ENCODE results near the gene B4GALT5. TPM values are rescaled to one million over a fixed set of nuclear protein-coding genes. Genes with fewer than 3 reads are reported as not detected.

The B4GALT5 gene
- total and polyA plus RNA-seq, 7 donors, result 32.0 to 284 (median 75.3) TPM

- ATAC-seq, result peak in 2 of 4 donors; percentile 65 to 70
- DNase-seq, result no peak
- no peak for TF ChIP-seq CTCF (IDR thresholded peaks at IDR 0.05)
- Histone ChIP-seq H3K4me3 (peak overlapping the region; percentile 37), H3K4me1 (peaks cover 79% of the 10 kb centered on the region), H3K36me3 (ENCODE audit: insufficient read depth in 1 of 2, low read depth in 1 of 2) (peaks cover 0 to 6% of the 10 kb centered on the region in 2 donors), H3K27me3 (ENCODE audit: insufficient read depth in 3 of 3, low read length in 2 of 3) (no peaks in the 10 kb centered on the region), H3K9me3 (no peaks in the 10 kb centered on the region), H3K27ac (peak overlapping the region; percentile 69)
- intact Hi-C loops (cut with DNase I), result no loop called here
- 4 to 22% (median 4%) methylated on average over 2 of the region's 2 CpGs for WGBS, 3 donors
Observed at GRCh38 chr20:49685809-49686208, 27.9 kb downstream of the B4GALT5 start.

- intact Hi-C loops (cut with DNase I), result no loop called here
- DNase-seq (no peak), ATAC-seq (peak; percentile 53 to 73 (median 62))
- H3K27ac ChIP-seq, result peak overlapping the region; percentile 69
- H3K4me3 ChIP-seq, result peak overlapping the region; percentile 37
- peaks cover 80% of the 10 kb centered on the region for H3K4me1 ChIP-seq
- H3K9me3 ChIP-seq, result no peaks in the 10 kb centered on the region
- 11 to 22% (median 17%) methylated on average over 4 of the region's 4 CpGs for WGBS, 3 donors
- no peaks in the 10 kb centered on the region for H3K27me3 ChIP-seq (ENCODE audit: insufficient read depth in 3 of 3, low read length in 2 of 3)
- H3K36me3 ChIP-seq (ENCODE audit: insufficient read depth in 1 of 2, low read depth in 1 of 2), result peaks cover 0 to 6% of the 10 kb centered on the region in 2 donors
- no peak for TF ChIP-seq CTCF (IDR thresholded peaks at IDR 0.05)
Observed at GRCh38 chr20:49685161-49685601, 28.5 kb downstream of the B4GALT5 start.

- Histone ChIP-seq H3K27ac (peak overlapping the region; percentile 69), H3K4me1 (peaks cover 80% of the 10 kb centered on the region), H3K9me3 (no peaks in the 10 kb centered on the region), H3K27me3 (ENCODE audit: insufficient read depth in 3 of 3, low read length in 2 of 3) (no peaks in the 10 kb centered on the region), H3K4me3 (no peak overlapping the region), H3K36me3 (ENCODE audit: insufficient read depth in 1 of 2, low read depth in 1 of 2) (peaks cover 0 to 6% of the 10 kb centered on the region in 2 donors)
- intact Hi-C loops (cut with DNase I), result no loop called here
- DNase-seq, result no peak
- no peak for TF ChIP-seq CTCF (IDR thresholded peaks at IDR 0.05)
- 56 to 79% (median 56%) methylated on average over 13 of the region's 13 CpGs for WGBS, 3 donors
- no peak for ATAC-seq
Observed at GRCh38 chr20:49684335-49684997, 29.2 kb downstream of the B4GALT5 start.

GRCh38 chr20:49682798-49683197 is 30.9 kb downstream of the B4GALT5 start:
- no peak for TF ChIP-seq CTCF (IDR thresholded peaks at IDR 0.05)
- intact Hi-C loops (cut with DNase I), result no loop called here
- peaks cover 78% of the 10 kb centered on the region for H3K4me1 ChIP-seq
- no peaks in the 10 kb centered on the region for H3K9me3 ChIP-seq
- DNase-seq (no peak), ATAC-seq (no peak)
- peak overlapping the region; percentile 91 for H3K27ac ChIP-seq
- H3K4me3 ChIP-seq, result no peak overlapping the region
- H3K36me3 ChIP-seq (ENCODE audit: insufficient read depth in 1 of 2, low read depth in 1 of 2), result peaks cover 0 to 6% of the 10 kb centered on the region in 2 donors
- 94 to 97% (median 96%) methylated on average over 4 of the region's 4 CpGs for WGBS, 3 donors
- no peaks in the 10 kb centered on the region for H3K27me3 ChIP-seq (ENCODE audit: insufficient read depth in 3 of 3, low read length in 2 of 3)

Data from psoas muscle (tissue), 8 donors.